ENCODE data around the gene UNC5B.

UNC5B gene

DNA sequence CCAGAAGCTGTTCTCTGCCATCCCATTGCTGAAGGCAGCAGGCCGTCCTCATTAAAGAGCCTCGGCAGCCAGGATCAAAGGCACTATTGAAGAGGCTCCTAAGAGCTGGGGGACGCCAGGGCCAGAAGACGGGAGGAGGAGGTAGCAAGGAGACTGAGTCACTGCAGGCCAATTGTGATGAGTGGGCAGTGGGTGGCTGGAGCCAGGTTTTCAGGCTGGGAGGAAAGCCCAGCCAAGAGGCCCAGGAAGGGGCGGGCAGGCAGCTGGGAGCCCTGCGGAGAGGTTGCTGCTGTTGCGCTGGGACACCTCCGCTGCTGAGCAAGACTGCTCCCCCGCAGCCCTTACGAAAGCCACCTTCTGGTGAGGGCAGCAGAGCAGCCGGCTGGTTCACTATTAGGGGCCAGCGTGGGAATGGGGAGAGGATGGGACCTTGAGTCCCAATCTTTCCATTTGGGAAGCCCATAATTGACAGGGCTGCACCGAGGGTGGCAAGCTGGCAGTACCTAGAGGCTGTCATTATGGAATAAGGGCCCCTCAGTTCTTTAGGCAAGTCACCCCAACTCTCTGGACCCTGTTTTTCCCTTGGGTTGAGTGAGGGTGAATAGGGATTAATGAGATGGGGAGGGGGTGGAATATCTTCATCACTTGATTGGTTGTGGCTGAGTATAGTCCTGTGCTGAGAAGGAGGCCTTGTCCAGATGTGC is 48.4 kb downstream of the UNC5B start:
- TF ChIP-seq POLR2AphosphoS5 (IDR thresholded peaks at IDR 0.05; ENCODE audit: low read depth, low read length) (no peak), POLR2A (IDR thresholded peaks at IDR 0.05; ENCODE audit: low read depth, low read length) (no peak), TAF1 (IDR thresholded peaks at IDR 0.05; ENCODE audit: borderline replicate concordance, low read depth, low read length) (no peak)
- DNase-seq (ENCODE audit: insufficient read length) (no peak), FAIRE-seq (no peak)

DNA sequence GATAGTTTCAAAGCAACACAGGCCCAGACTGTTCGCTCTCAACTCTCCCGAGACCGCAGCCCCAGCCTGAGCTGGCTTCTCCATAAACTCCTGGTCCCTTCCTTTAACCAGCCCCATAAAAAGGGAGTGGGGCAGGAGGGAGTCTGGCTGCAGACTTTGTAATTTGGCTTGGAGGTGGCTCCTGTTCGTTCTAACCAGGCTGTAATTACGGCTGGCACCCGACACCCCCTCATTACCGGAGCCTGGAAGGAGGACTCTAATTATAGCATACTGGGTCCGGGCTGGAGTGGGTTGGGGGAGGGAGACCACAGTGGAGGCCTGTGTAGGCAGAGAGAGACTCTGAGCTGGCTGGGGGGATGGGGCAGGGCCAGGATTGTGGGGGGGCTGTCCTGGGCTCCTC is 49.7 kb downstream of the UNC5B start:
- FAIRE-seq (no peak), DNase-seq (ENCODE audit: insufficient read length) (no peak)

GRCh38 chr10:71262817-71263216 is 50.4 kb downstream of the UNC5B start:
- FAIRE-seq, result no peak
- no peak for DNase-seq (ENCODE audit: insufficient read length)
- TF ChIP-seq POLR2AphosphoS5 (IDR thresholded peaks at IDR 0.05; ENCODE audit: low read depth, low read length), result no peak
- TF ChIP-seq TAF1 (IDR thresholded peaks at IDR 0.05; ENCODE audit: borderline replicate concordance, low read depth, low read length), result no peak
- no peak for TF ChIP-seq POLR2A (IDR thresholded peaks at IDR 0.05; ENCODE audit: low read depth, low read length)

More for the DNA sequence above, 49.7 kb downstream of the UNC5B start:
- TF ChIP-seq POLR2A (IDR thresholded peaks at IDR 0.05; ENCODE audit: low read depth, low read length) (no peak), TAF1 (IDR thresholded peaks at IDR 0.05; ENCODE audit: borderline replicate concordance, low read depth, low read length) (no peak), POLR2AphosphoS5 (IDR thresholded peaks at IDR 0.05; ENCODE audit: low read depth, low read length) (no peak)

GRCh38 chr10:71263376-71263775 is 51.0 kb downstream of the UNC5B start:
- TF ChIP-seq POLR2A (IDR thresholded peaks at IDR 0.05; ENCODE audit: low read depth, low read length) (no peak), POLR2AphosphoS5 (IDR thresholded peaks at IDR 0.05; ENCODE audit: low read depth, low read length) (no peak), TAF1 (IDR thresholded peaks at IDR 0.05; ENCODE audit: borderline replicate concordance, low read depth, low read length) (no peak)
- FAIRE-seq, result no peak

DNA sequence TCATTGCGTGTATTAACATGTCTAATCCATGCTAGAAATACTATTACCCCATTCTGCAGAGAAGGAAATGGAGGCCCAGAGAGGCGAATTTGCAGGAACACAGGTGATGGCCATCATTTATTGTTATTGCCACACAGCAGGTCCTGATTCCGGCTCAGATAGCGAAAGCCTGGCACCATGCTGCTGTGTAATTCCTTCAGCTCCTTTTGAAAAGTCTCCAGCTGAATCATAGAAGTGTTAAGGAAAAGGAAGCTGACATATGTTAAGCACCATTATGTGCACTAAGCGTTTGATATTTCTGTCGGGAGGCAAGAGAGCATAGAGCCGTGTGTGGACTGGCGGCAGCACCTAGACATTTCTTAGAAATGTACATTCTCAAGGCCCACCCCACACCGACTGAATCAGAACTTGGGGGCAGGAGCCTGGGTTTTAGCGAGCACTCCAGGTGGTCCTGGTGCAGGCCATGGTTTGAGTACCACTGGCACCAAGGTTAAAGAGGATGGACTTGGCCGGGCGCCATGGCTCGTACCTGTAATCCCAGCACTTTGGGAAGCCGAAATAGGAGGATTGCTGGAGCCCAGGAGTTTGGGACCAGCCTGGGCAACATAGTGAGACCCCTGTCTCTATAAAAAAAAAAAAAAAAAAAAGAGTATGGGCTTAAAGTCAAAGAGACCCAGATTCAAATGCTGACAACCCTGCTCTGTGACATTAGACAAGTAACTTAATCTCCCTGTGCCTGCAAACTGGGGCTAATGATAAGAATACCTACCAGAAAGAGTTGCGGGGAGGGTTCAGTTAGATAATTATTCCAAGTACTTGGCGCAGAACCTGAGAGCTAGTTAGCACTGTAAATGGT is 52.2 kb downstream of the UNC5B start:
- DNase-seq (ENCODE audit: insufficient read length) (no peak), FAIRE-seq (no peak)
- TF ChIP-seq TAF1 (IDR thresholded peaks at IDR 0.05; ENCODE audit: borderline replicate concordance, low read depth, low read length) (no peak), POLR2A (IDR thresholded peaks at IDR 0.05; ENCODE audit: low read depth, low read length) (no peak), POLR2AphosphoS5 (IDR thresholded peaks at IDR 0.05; ENCODE audit: low read depth, low read length) (no peak)

More at GRCh38 chr10:71263376-71263775, 51.0 kb downstream of the UNC5B start:
- DNase-seq (ENCODE audit: insufficient read length), result no peak

GRCh38 chr10:71265201-71265575 is 52.8 kb downstream of the UNC5B start:
- FAIRE-seq (no peak), DNase-seq (ENCODE audit: insufficient read length) (no peak)
- TF ChIP-seq POLR2AphosphoS5 (IDR thresholded peaks at IDR 0.05; ENCODE audit: low read depth, low read length), result no peak
- no peak for TF ChIP-seq POLR2A (IDR thresholded peaks at IDR 0.05; ENCODE audit: low read depth, low read length)
- no peak for TF ChIP-seq TAF1 (IDR thresholded peaks at IDR 0.05; ENCODE audit: borderline replicate concordance, low read depth, low read length)

- TF ChIP-seq TAF1 (IDR thresholded peaks at IDR 0.05; ENCODE audit: borderline replicate concordance, low read depth, low read length) (no peak), POLR2AphosphoS5 (IDR thresholded peaks at IDR 0.05; ENCODE audit: low read depth, low read length) (no peak), POLR2A (IDR thresholded peaks at IDR 0.05; ENCODE audit: low read depth, low read length) (no peak)
- FAIRE-seq (no peak), DNase-seq (ENCODE audit: insufficient read length) (no peak)
Measured at GRCh38 chr10:71265618-71266146, 53.3 kb downstream of the UNC5B start.

- DNase-seq (ENCODE audit: insufficient read length), result no peak
- TF ChIP-seq TAF1 (IDR thresholded peaks at IDR 0.05; ENCODE audit: borderline replicate concordance, low read depth, low read length) (no peak), POLR2AphosphoS5 (IDR thresholded peaks at IDR 0.05; ENCODE audit: low read depth, low read length) (no peak), POLR2A (IDR thresholded peaks at IDR 0.05; ENCODE audit: low read depth, low read length) (no peak)
- no peak for FAIRE-seq
Measured at GRCh38 chr10:71266147-71266917, 54.0 kb downstream of the UNC5B start.

DNA sequence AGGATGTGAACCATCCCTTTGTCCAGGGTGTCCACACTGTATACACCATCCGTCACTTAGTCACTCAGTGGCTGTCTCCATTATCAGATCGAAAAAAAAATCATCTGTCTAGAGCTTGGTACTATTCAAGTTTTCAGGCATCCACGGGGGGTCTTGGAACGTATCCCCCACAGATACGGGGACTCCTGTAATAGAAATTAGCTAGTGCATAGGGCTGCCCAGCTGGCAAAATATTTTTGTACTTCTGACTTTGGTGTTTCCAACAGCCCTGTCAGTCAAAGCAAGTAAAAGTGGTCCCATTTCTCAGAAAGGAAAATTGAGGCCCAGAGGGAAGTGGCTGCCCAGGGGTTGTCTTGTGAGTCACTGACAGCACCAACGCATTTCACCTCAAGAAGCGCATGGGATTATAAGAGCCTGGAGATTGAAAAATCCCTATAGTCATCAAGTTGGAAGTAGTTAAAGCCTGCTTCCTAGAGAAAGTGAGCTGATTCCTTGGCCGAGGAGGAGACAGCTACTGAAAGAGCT is 54.6 kb downstream of the UNC5B start:
- FAIRE-seq (no peak), DNase-seq (ENCODE audit: insufficient read length) (no peak)
- no peak for TF ChIP-seq POLR2AphosphoS5 (IDR thresholded peaks at IDR 0.05; ENCODE audit: low read depth, low read length)
- TF ChIP-seq POLR2A (IDR thresholded peaks at IDR 0.05; ENCODE audit: low read depth, low read length), result no peak
- TF ChIP-seq TAF1 (IDR thresholded peaks at IDR 0.05; ENCODE audit: borderline replicate concordance, low read depth, low read length), result no peak

DNA sequence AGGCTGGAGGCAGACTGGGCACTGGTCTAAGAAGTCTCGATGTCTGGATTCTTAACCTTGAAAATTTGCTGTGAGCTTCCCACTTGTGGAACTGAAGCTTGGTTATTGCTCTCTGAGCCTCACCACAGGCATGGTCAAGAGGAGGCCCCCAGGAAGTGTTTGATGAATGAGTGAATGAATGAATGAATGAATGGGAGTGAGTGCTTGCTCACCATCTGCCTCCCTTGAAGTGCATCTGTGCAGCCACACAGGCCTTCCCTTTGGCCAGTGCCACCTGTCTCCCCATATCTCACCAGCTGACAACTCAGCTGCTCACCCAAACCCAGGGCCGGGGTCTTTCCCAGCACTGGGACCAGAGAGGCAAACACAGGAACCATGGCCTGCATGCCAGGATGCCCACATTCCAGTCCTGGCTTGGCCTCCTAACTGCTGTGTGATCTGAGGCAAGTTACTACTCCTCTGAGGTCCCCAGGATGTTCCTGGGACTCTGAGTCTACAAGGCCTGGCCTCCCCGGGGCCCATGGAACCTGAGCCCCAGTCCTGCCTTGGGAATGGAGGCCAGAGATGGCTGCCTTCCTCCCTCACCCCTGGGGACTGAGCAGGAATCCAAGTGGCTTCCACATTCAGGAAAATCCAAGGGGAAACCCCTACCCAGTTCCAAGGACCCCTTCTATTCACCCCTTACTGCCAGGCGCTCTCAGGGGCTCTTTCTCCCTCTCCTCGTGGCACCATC is 55.3 kb downstream of the UNC5B start:
- FAIRE-seq (no peak), DNase-seq (ENCODE audit: insufficient read length) (no peak)
- TF ChIP-seq TAF1 (IDR thresholded peaks at IDR 0.05; ENCODE audit: borderline replicate concordance, low read depth, low read length), result no peak
- TF ChIP-seq POLR2A (IDR thresholded peaks at IDR 0.05; ENCODE audit: low read depth, low read length), result no peak
- no peak for TF ChIP-seq POLR2AphosphoS5 (IDR thresholded peaks at IDR 0.05; ENCODE audit: low read depth, low read length)
